Measurements from ENCODE around the gene RSF1. TPM values are rescaled to one million over a fixed set of nuclear protein-coding genes. Genes with fewer than 3 reads are reported as not detected.

Gene RSF1
- total RNA-seq, 1 experiment from 2014 or later, result 43.1 TPM

- no peaks in the 10 kb centered on the region for H3K9me3 ChIP-seq (ENCODE audit: control insufficient read depth in 1 of 2, insufficient read depth in 1 of 2, low read depth in 1 of 2, low read length in 2 of 2)
- no peak for ATAC-seq
- H2AFZ ChIP-seq (ENCODE audit: low read depth, low read length, poor library complexity, severe bottlenecking), result no peak overlapping the region
- no peaks in the 10 kb centered on the region for H3K36me3 ChIP-seq (ENCODE audit: control insufficient read depth in 1 of 2, insufficient read depth in 2 of 2, low read length in 2 of 2)
- H3K9ac ChIP-seq (ENCODE audit: low read length), result no peak overlapping the region
- peaks cover 28% of the 10 kb centered on the region for H3K79me2 ChIP-seq (ENCODE audit: insufficient read depth, low read length)
- H3K27me3 ChIP-seq (ENCODE audit: insufficient read depth, low read length), result no peaks in the 10 kb centered on the region
- intact Hi-C loops (cut with micrococcal nuclease), result loop anchor here (5.0 kb wide), 2 partner anchors 39 to 784 kb away; no protein-coding TSS in a partner anchor
- DNase-seq (ENCODE audit: low read depth, low spot score), result no peak
- no TSS peak for BruUV-seq (replicated peaks)
- no peak overlapping the region for H3K4me3 ChIP-seq (replicated peaks in 1 of 2; ENCODE audit: low read depth in 1 of 2, low read length in 2 of 2)
- no peaks in the 10 kb centered on the region for H3K4me1 ChIP-seq (ENCODE audit: control insufficient read depth in 1 of 2, insufficient read depth in 2 of 2, low read length in 2 of 2)
- CTCF ChIA-PET, result no interaction called here
- RAD21 ChIA-PET (ENCODE audit: low non-redundant PET in 1 of 2, low total read pairs in 2 of 2, uncharacterized antibody in 2 of 2, unreplicated experiment in 2 of 2), result no interaction called here
- no peak overlapping the region for H3K4me2 ChIP-seq (ENCODE audit: low read length)
- no peak overlapping the region for H3K27ac ChIP-seq (ENCODE audit: low read depth, low read length)
- H3K9me2 ChIP-seq (ENCODE audit: insufficient read depth), result no peaks in the 10 kb centered on the region
- no peak for TF ChIP-seq SIN3A (IDR thresholded peaks at IDR 0.05; ENCODE audit: low read depth)
- TF ChIP-seq TCF7L2 (IDR thresholded peaks at IDR 0.05; ENCODE audit: borderline replicate concordance, extremely low read depth, insufficient read depth, insufficient read length), result no peak
- no peaks in the 10 kb centered on the region for H4K20me1 ChIP-seq (ENCODE audit: insufficient read depth)
- POLR2A ChIA-PET, result no interaction called here
Observed at GRCh38 chr11:77778549-77778948, 42.0 kb downstream of the RSF1 start.

- H3K9me2 ChIP-seq (ENCODE audit: insufficient read depth), result no peaks in the 10 kb centered on the region
- peaks cover 31% of the 10 kb centered on the region for H3K79me2 ChIP-seq (ENCODE audit: insufficient read depth, low read length)
- no peak for ATAC-seq
- no peak overlapping the region for H2AFZ ChIP-seq (ENCODE audit: low read depth, low read length, poor library complexity, severe bottlenecking)
- no peak overlapping the region for H3K4me3 ChIP-seq (replicated peaks in 1 of 2; ENCODE audit: low read depth in 1 of 2, low read length in 2 of 2)
- H3K9me3 ChIP-seq (ENCODE audit: control insufficient read depth in 1 of 2, insufficient read depth in 1 of 2, low read depth in 1 of 2, low read length in 2 of 2), result no peaks in the 10 kb centered on the region
- no peaks in the 10 kb centered on the region for H3K27me3 ChIP-seq (ENCODE audit: insufficient read depth, low read length)
- CTCF ChIA-PET, result no interaction called here
- no peak overlapping the region for H3K27ac ChIP-seq (ENCODE audit: low read depth, low read length)
- intact Hi-C loops (cut with micrococcal nuclease), result loop anchor here (5.0 kb wide), 2 partner anchors 39 to 784 kb away; no protein-coding TSS in a partner anchor
- POLR2A ChIA-PET, result no interaction called here
- no peaks in the 10 kb centered on the region for H4K20me1 ChIP-seq (ENCODE audit: insufficient read depth)
- DNase-seq (ENCODE audit: low read depth, low spot score), result no peak
- no peak overlapping the region for H3K9ac ChIP-seq (ENCODE audit: low read length)
- no peak overlapping the region for H3K4me2 ChIP-seq (ENCODE audit: low read length)
- RAD21 ChIA-PET (ENCODE audit: low non-redundant PET in 1 of 2, low total read pairs in 2 of 2, uncharacterized antibody in 2 of 2, unreplicated experiment in 2 of 2), result no interaction called here
- TF ChIP-seq EGR1 (IDR thresholded peaks at IDR 0.05; ENCODE audit: low read depth) (no peak), POLR2A (IDR thresholded peaks at IDR 0.05; ENCODE audit: borderline replicate concordance, extremely low read depth, insufficient read depth, insufficient read length) (no peak), ELF1 (IDR thresholded peaks at IDR 0.05; ENCODE audit: borderline replicate concordance, low read depth) (no peak), ZNF274 (IDR thresholded peaks at IDR 0.05; ENCODE audit: low read depth, low read length) (no peak), POLR2AphosphoS5 (IDR thresholded peaks at IDR 0.05; ENCODE audit: low read depth, low read length) (no peak), SIN3A (IDR thresholded peaks at IDR 0.05; ENCODE audit: low read depth) (no peak), TCF7L2 (IDR thresholded peaks at IDR 0.05; ENCODE audit: borderline replicate concordance, extremely low read depth, insufficient read depth, insufficient read length) (no peak)
- H3K36me3 ChIP-seq (ENCODE audit: control insufficient read depth in 1 of 2, insufficient read depth in 2 of 2, low read length in 2 of 2), result no peaks in the 10 kb centered on the region
- H3K4me1 ChIP-seq (ENCODE audit: control insufficient read depth in 1 of 2, insufficient read depth in 2 of 2, low read length in 2 of 2), result no peaks in the 10 kb centered on the region
- no TSS peak for BruUV-seq (replicated peaks)
Observed at GRCh38 chr11:77778118-77778517, 42.4 kb downstream of the RSF1 start.

Data from HCT116 (cell line).